HG03457 (cell line): ENCODE measurements around the gene PTCD3.

Source experiments
- ATAC-seq: cut with Tn5 transposase; IDR thresholded peaks from one replicate; pipeline ENCODE4 v1.9.1; 2021; ENCODE audit warnings: moderate number of reproducible peaks; ENCODE audit not compliant: unreplicated experiment

Gene PTCD3

DNA sequence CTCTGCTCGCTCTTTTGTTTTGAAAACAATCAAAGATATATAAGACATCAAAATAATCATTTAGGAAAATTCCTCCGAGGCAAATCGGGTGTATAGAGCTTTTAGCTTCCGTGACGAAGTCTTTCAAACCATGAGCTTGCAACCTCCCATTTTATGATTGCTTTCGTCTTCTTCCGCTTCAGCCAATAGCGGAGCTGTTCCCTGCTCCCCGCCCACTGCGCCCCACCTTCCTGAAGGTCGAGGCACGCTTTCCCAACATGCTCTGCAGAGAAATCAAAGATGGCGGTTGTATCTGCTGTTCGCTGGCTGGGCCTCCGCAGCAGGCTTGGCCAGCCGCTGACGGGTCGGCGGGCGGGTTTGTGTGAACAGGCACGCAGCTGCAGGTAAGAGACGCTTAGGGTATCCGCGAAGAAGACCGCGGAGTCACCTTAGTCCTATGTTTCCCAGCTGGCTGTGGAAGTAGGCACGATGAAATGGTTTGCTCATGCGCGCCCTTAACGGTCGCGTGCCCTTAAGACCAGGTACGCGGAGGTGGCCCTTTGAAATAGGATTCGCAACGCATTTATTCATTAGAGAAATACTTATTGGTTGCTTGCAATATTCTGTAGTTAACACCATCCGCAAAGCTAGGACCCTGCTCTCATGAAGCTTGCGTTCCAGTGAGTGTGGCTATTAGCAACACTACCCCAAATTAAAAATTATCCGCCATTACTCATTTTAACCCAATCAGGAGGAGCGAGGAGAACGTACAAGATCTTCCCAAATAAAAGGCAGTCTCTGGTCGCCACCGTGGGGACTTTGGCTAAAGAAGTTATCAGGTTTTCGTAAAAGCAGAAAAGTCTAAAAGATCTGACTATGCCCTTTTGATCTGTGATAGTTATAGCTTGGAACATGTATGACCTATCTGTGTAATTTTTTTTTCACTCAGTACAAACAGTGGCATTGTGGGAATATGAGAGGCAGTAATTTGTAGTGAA lies at the start of gene PTCD3:
Gene PTCD3 (plus strand): TSS at position 267 of the 977 bp plus-strand sequence. CDS start 13 bp downstream, at position 280.
- peak; percentile 63 for ATAC-seq

DNA sequence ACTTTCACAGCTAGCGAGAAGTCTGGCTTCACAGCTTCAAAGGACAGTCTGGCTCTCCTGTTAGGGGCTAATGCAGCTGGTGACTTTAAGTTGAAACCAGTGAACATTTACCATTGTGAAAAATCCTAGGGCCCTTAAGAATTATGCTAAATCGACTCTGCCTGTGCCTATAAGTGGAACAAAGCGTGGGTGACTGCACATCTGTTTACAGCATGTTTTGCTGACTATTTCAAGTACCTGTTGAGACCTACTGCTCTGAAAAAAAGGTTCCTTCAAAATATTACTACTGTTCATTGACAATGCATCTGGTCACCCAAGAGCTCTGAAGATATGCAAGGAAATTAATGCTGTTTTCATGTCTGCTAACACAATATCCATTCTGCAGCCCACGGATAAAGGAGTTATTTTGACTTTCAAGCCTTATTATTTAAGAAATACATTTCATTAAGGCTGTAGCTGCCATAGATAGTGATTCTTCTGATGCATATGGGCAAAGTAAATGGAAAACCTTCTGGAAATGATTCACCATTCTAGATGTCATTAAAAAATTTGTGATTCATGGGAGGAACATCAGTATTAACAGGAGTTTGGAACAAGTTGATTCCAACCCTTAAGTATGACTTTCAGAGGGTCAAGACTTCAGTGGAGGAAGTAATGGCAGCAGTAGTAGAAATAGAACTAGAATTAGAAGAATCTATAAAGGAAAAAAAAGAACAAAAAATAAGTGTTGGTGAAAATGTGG lies 49.3 kb upstream of the PTCD3 start:
- no peak for ATAC-seq

DNA sequence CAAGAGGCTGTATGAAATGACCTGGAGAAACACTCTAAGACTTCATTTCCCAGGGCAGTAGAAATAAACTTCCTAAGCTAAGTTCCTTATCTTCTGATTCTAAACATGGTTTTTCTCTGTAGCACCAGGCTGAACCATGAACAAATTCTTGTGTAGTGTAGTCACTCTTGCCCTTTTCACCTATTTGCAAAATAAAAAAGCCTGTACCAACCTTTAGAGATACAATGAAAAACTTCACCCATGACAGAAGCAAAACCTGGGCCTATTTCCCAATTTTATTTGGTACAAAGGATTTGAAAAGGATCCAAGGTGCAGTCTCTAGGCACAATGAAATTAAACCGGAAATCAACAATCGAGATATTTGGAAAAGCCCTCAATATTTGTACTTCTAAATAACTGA lies 44.0 kb upstream of the PTCD3 start:
- no peak for ATAC-seq

DNA sequence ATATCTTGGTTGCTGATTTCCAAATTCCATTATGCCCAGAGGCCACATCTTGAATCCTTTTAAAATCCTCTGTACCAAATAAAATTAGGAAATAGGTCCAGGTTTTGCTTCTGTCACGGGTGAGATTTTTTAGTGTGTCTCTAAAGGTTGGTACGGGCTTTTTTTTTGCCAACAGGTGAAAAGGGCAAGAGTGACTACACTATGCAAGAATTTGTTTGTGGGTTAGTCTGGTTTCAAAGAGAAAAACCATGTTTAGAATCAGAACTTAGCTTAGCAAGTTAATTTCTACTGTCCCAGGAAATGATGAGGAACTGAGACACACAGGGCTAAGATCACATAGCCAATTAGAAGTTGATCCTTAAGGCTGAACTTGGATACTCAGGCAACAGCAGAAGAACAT lies 42.0 kb upstream of the PTCD3 start:
- ATAC-seq = no peak

DNA sequence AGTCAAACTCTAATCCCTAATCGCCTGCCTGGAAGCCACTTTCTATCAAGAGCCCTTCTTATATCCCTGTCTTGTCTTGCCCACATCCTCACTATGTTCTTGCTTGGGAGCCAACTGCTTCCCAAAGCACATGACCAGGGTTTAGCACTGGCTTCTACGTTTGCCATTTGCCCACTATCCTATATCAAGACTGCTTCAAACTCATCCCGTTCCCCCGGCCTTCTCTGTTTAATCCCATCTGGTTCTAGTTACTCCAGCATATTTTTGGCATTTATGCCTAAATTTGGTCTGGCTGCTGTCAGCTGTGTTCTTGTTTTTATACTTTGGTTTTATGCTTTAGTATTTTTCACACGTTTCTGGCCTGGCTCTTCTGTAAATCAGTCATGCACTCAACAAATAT lies 40.5 kb upstream of the PTCD3 start:
- no peak for ATAC-seq

DNA sequence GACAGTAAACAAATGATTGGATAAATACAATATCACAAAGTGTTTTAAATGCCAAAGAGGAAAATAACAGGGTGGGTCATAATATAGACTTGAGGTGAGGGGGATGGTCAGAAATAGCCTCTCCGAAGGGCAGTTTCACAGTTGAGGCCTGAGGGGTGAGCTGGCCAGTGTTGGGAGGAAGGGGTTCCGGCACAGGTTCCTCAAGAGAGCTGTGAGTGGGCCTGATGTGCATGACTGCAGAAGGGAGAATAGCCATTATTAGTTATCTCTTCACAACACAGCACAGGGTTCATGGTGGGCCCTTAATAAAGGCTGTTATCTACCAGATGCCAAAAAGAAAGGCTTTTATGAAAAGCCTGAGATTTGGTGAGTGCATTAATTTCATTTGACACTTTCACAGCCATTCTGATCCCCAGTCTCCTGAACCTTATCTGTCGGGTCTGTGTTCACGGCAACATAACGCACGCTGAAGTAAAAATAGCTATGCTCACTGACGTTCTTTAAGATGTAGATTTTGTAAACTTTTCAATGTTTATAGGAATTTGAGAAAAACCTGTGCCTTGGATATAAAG lies 39.9 kb upstream of the PTCD3 start:
- ATAC-seq = no peak

DNA sequence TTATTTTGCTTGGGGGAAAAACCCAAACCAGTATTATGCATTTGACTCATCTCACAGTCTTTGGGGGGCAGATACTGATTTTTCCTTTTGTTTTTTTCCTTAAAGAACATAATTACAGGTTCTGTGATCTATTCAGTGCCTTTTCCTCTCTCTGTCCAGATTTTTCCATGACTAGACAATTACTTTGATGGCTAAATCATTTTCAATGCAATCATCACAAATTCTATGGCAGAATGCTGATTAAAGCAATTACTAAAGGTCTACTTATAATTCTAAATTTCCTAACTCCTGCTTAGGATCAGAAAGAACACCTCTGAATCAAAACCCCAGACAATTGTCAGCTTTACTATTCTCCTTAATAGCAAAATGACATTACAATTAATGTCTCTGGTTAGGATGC lies 39.1 kb upstream of the PTCD3 start:
- ATAC-seq = no peak

DNA sequence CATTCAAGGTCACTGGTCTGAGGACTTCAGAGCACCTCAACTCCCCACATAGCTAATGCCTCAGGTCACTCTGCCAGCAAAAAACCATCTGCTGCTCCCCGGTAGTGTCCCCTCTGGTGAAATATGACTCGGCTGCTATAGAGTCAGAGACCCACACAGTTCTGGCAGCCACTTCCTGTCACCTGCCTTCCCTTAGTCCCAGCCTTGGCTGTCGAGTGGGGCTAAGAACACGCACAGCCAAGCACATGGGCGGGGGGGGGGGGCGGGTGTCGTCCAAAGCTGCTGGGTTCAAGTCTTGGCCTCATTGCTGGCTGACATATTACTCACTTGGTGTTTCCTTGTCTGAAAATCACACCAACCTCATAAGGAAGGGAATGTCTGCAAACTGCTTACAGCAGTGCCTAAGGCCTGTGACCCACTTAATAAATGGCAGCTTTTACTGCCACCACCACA lies 37.9 kb upstream of the PTCD3 start:
- no peak for ATAC-seq

DNA sequence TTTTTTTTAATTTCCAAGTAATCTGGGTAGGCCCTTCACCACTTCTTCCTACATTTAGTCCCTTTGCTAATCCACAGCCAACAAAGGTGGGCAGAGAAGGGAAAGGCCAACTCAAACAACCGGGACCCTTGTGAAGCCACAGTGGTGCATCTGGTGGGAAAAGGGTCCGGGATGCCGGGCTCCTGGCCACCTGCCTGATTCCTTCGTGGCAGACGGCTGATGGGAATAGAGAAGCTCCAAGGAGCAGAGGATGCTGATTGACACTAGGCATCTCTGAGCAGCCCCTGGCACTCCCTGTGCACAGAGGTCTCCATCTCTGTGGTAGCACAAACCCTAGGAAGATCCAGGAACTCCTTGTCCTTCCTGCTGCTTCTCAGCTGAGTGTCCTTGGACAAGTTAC lies 37.4 kb upstream of the PTCD3 start:
- ATAC-seq = no peak

DNA sequence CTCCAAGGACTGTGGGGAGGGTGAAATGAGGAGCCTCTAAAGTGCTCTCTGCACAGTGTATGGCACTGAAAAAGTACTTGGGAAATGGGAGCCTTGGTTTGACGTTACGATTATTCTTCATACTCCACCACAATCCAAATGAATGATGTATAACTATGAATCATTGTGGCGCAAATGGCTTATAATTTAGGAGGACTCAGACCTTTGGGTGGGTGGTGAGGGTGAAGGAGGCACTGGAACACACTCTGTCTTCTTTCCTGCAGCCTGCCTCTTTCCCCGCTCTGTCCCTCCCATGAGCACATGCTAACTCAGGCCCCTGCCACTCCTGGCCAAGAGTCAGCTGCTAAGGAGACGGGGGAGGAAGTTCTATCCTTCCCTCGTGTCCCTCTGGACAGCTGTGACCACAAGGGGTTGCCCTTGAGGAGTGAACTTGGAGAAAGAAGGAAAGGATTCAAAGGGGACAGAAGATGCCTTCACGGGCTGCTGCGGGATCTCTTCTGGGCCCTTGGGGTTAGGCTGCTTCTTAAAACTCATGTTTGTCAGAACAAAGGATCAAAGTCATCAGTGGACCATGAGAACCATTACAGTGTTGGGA lies 36.8 kb upstream of the PTCD3 start:
- ATAC-seq = no peak

DNA sequence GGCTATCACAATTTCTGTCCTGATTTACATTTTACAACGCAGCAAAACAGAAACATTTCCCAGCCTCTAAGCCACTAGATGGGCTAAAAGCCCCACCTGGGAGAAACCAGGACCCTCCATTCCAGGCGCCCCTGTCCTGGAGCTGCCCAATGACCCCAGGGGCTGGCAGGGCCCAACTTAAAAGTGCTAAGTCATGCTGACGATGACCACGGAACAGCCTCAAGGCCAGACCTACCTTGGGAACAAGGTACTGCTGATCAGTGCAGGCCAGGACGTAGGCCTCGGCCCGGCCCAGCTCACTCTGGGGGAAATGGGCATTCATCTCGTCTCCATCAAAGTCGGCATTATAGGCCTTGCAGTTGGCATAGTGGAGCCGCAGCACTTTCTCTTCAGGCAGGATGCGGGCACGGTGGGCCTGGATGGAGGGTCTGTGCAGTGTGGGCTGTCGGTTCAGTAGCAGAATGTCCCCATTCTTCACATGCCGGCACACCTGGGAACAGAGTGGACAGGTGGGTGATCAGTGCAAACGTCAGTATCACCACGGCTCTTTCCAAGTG lies 36.2 kb upstream of the PTCD3 start:
- no peak for ATAC-seq

DNA sequence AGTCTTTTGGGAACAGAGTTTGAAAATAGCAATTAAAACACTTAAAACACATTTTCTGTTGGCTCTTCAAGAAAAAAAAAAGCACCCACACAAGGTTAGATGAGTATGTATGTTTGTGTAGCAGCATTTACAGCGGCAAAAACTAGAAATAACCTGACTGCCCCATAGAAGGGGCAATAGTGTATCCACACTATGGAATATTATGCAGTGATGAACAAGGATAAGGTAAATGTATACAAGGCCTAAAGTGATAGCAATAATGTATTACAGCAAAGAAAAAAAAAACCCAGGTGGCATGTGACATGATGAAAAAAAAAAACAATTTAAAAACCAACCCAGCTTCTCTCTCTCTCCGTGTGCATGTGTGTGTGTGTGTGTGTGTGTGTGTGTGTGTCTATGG lies 35.2 kb upstream of the PTCD3 start:
- no peak for ATAC-seq

DNA sequence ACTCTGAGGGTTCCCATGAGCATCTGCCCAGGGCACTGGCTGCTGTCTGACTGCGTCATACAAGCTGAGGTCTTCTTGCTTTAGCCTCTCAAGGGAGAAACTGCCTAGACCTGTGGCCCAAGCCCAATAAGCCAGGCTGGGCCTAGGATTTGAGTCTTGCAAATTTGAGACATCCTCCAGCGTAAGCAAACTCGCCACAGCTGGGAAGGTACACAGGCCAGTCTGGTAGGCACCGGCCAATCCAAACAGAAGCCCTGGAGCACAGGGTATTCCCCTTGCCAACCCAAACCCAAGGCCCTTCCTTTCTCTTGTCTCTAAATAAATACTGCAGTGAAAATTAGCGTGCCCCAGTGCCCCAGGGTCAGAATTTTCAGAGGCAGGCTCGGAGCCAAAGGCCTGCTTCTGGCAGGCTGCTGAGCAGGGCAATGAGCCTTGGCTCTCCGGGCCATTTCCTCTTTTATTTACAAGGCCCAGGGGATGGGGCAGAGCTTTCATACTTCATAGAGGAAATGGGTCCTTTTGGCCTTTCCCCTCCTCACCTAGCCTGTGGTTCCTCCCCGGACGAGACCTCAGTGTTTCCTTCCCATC lies 33.7 kb upstream of the PTCD3 start:
- ATAC-seq = no peak

DNA sequence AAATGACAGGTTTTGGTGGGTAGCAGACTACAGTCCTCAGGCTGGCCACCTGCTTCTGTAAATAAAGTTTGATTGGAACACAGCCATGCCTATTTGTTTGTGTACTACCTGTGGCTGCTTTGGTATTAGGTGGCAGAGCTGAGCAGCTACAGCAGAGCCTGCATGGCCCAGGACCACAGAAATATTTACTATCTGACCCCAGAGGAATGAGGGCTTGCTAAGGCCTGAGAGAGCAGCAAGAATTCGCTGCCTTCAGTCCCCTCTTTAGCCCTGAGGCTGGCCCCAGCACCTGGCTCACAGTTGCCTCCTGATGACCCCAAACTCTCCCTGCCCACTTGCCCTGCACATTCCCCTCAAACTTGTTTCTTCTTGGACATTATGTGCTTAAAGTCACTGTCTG lies 32.8 kb upstream of the PTCD3 start:
- ATAC-seq = no peak

DNA sequence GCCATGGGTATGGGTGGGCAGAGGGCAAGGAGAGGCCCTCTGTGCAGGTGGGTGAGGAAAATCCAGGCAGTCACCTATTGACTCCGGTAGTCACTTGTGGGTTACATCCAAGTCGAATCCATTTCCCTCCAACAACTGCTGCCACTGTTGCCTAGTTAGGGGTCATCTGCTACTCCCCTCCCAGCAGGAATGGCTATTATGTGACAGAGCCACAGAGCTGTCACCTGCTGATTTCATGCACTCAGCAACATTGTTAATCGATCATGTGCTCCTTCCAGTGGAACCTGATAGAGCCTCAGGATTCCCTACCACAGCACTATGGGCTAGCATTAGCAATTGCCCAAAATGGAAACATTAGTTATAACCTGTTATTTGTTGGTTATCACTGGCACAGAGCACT lies 31.8 kb upstream of the PTCD3 start:
- no peak for ATAC-seq

DNA sequence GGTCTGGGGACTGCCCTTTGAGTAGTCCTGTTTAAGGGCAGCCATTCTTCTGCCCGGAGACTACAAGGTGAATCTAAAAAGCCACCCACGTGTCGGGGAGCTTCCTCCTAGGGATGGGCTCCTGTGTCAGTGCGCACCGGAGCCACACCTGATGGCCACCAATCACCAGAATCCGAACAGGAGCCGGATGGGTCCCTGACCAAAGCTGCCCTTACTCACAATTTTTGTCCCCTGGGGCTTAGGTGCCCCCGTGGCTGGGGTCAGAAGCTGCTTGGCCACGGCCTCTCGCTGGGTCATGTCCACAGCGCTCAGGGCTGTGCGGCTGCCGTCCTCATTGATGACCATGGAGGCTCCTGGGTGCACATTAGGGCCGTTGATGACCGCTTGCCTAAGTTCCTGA lies 31.2 kb upstream of the PTCD3 start:
- ATAC-seq = no peak

DNA sequence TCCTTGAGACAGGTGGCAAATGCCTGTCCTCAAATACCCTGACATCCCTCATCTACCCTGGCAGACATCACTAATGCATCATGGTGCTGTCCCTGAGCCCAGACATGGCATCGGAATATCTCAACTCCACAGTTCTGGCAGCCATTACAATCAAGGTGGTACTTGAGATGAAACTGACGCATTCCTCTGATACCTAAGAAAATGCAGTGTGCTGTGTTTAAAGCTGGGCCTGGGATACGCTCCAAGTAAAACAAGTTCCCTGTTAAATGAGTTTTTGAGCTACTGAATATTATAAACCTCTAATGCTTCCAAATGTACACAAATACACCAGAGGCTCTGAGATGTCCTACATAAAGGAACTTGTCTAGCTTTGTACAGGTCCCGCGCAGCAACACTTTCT lies 30.1 kb upstream of the PTCD3 start:
- no peak for ATAC-seq

DNA sequence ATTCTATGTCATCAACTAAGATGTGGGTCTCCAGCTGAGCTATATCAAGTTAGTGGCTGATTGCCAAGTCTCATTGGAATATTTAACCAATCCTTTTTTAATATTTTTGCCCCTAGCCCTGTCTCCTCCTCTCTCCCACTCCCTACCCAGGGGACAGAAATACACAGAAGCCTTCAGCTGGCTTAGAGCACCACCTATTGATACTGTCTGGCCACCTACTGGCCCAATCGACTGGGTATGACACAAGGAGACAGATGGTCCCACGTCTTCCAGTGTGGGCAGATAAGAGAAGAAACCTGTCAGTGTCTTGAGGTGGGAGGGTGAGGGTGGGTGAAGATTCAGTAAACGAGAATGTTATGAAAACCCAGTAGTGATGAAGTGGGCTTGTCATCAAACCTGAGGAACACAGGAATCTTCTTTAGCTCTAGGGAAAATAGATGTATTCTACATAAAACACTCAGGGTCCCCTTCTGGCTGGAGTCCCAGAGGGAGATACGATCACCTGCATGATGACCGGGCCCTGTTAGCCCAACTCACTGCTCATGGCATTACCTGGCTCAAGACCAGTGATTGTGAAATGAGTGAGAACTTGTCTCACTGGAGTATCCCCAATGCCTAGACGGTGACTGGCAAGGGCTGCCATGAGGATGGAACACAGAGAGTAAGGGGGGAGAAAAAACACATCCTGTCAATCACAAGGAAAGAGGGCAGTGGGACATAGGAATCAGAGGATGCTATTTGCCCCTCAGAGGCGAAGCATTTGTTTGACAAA lies 27.1 kb upstream of the PTCD3 start:
- ATAC-seq = no peak

DNA sequence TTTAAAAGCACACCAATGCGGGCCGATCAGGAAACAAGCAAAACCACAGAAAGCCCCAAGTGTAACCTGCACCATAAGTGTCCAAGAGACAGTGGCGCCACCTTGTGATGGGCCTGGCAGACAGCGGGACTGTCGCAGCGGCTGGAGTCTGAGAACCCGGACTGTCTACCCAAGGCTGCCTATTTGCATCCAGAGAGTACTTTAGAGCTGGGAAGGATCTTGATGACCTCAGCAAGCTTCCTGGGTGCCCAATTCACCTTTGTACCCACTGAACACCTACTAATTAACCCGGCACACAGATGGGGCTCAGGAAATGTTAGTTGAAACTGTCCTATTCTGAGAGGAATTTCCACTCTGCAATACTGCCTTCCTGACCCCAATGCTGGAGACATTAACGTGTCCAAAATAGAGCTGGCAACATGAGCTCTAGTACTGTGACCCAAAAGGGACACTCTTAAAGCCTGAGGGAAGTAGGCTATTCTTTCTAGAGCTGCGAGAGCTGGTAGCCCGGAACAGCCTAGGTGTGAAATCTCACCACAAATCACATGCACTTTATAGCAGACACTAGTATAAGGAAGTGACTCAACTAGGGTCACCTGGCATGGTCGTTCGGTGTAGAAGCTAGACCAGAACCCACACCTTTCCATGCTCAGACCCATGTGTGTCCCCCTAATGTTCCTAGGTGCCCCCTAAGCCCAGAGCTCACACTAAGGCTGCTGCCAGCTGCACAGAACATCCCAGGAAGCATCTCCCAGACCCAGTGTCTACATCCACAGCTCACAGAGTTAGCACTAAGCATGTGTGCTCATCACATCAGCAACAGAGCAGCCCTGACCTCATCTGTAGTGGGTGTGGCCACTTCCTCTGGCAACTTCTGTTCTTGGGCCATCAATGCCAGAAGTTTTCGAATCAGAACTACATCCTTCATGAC lies 25.8 kb upstream of the PTCD3 start:
- peak; percentile 50 for ATAC-seq
